ENCODE measurements around the gene GCHFR. TPM values are rescaled to one million over a fixed set of nuclear protein-coding genes. Genes with fewer than 3 reads are reported as not detected.

GCHFR gene
- 21.1 TPM for polyA plus RNA-seq (2013, experiment 1 of 2)
- 24.7 TPM for polyA plus RNA-seq (2013, experiment 2 of 2)

GRCh38 chr15:40763801-40764628 is at the start of gene GCHFR:
Gene GCHFR (plus strand): TSS chr15:40764068. CDS start chr15:40764181, 113 bp downstream.
- Histone ChIP-seq H3K9ac (ENCODE audit: low read depth, low read length) (peak within 1 kb of the TSS; percentile 67), H3K9me3 (ENCODE audit: insufficient read depth, low read depth, low read length) (no peaks in the 10 kb centered on the region), H3K36me3 (ENCODE audit: insufficient read depth, low read length) (0 out of 2 replicates have a peak, but pooled peaks cover 5% of the 10 kb centered on the region), H3K4me1 (ENCODE audit: insufficient read depth, low read length) (peaks cover 32% of the 10 kb centered on the region), H3K27ac (ENCODE audit: low read depth, low read length) (peak within 1 kb of the TSS; percentile 12; the same call in 1 of the 2 replicates), H3K27me3 (ENCODE audit: insufficient read depth, low read length) (peaks cover 19% of the 10 kb centered on the region; the same call in 1 of the 2 replicates), H3K4me3 (ENCODE audit: low read length) (peak within 1 kb of the TSS; percentile 75)
- WGBS = under 1% methylated on average over 75 of the region's 75 CpGs

GRCh38 chr15:40714144-40714543 is 49.7 kb upstream of the GCHFR start:
- Histone ChIP-seq H3K9me3 (ENCODE audit: insufficient read depth, low read depth, low read length) (no peaks in the 10 kb centered on the region), H3K4me3 (ENCODE audit: low read length) (no peak overlapping the region), H3K27me3 (ENCODE audit: insufficient read depth, low read length) (no peaks in the 10 kb centered on the region), H3K36me3 (ENCODE audit: insufficient read depth, low read length) (peaks cover 72% of the 10 kb centered on the region), H3K4me1 (ENCODE audit: insufficient read depth, low read length) (no peaks in the 10 kb centered on the region), H3K9ac (ENCODE audit: low read depth, low read length) (no peak overlapping the region), H3K27ac (ENCODE audit: low read depth, low read length) (no peak overlapping the region)
- WGBS = 94% methylated on average over 2 of the region's 2 CpGs

- WGBS = 93% methylated on average over 5 of the region's 6 CpGs
- Histone ChIP-seq H3K9me3 (ENCODE audit: insufficient read depth, low read depth, low read length) (no peaks in the 10 kb centered on the region), H3K27ac (ENCODE audit: low read depth, low read length) (no peak overlapping the region), H3K36me3 (ENCODE audit: insufficient read depth, low read length) (peaks cover 76% of the 10 kb centered on the region), H3K9ac (ENCODE audit: low read depth, low read length) (no peak overlapping the region), H3K27me3 (ENCODE audit: insufficient read depth, low read length) (no peaks in the 10 kb centered on the region), H3K4me1 (ENCODE audit: insufficient read depth, low read length) (no peaks in the 10 kb centered on the region), H3K4me3 (ENCODE audit: low read length) (no peak overlapping the region)
Measured at GRCh38 chr15:40716165-40716564, 47.7 kb upstream of the GCHFR start.

- Histone ChIP-seq H3K4me1 (ENCODE audit: insufficient read depth, low read length) (no peaks in the 10 kb centered on the region), H3K27me3 (ENCODE audit: insufficient read depth, low read length) (no peaks in the 10 kb centered on the region), H3K4me3 (ENCODE audit: low read length) (no peak overlapping the region), H3K9ac (ENCODE audit: low read depth, low read length) (no peak overlapping the region), H3K9me3 (ENCODE audit: insufficient read depth, low read depth, low read length) (no peaks in the 10 kb centered on the region), H3K36me3 (ENCODE audit: insufficient read depth, low read length) (peaks cover 57% of the 10 kb centered on the region), H3K27ac (ENCODE audit: low read depth, low read length) (no peak overlapping the region)
- WGBS = 100% methylated on average over 1 of the region's 1 CpG
Measured at GRCh38 chr15:40721701-40722100, 42.2 kb upstream of the GCHFR start.

- no peaks in the 10 kb centered on the region for H3K27me3 ChIP-seq (ENCODE audit: insufficient read depth, low read length)
- H3K4me1 ChIP-seq (ENCODE audit: insufficient read depth, low read length) = no peaks in the 10 kb centered on the region
- H3K27ac ChIP-seq (ENCODE audit: low read depth, low read length) = no peak overlapping the region
- H3K9ac ChIP-seq (ENCODE audit: low read depth, low read length) = no peak overlapping the region
- H3K4me3 ChIP-seq (ENCODE audit: low read length) = no peak overlapping the region
- 98% methylated on average over 4 of the region's 4 CpGs for WGBS
- no peaks in the 10 kb centered on the region for H3K9me3 ChIP-seq (ENCODE audit: insufficient read depth, low read depth, low read length)
- H3K36me3 ChIP-seq (ENCODE audit: insufficient read depth, low read length) = peaks cover 57% of the 10 kb centered on the region
Measured at GRCh38 chr15:40722354-40722753, 41.5 kb upstream of the GCHFR start.

- no peak overlapping the region for H3K9ac ChIP-seq (ENCODE audit: low read depth, low read length)
- H3K4me1 ChIP-seq (ENCODE audit: insufficient read depth, low read length) = no peaks in the 10 kb centered on the region
- WGBS = 100% methylated on average over 1 of the region's 2 CpGs
- no peak overlapping the region for H3K4me3 ChIP-seq (ENCODE audit: low read length)
- H3K27me3 ChIP-seq (ENCODE audit: insufficient read depth, low read length) = no peaks in the 10 kb centered on the region
- H3K9me3 ChIP-seq (ENCODE audit: insufficient read depth, low read depth, low read length) = no peaks in the 10 kb centered on the region
- H3K36me3 ChIP-seq (ENCODE audit: insufficient read depth, low read length) = peaks cover 52% of the 10 kb centered on the region
- no peak overlapping the region for H3K27ac ChIP-seq (ENCODE audit: low read depth, low read length)
Measured at GRCh38 chr15:40722934-40723333, 40.9 kb upstream of the GCHFR start.

- H3K27ac ChIP-seq (ENCODE audit: low read depth, low read length) = no peak overlapping the region
- H3K4me1 ChIP-seq (ENCODE audit: insufficient read depth, low read length) = no peaks in the 10 kb centered on the region
- no peaks in the 10 kb centered on the region for H3K9me3 ChIP-seq (ENCODE audit: insufficient read depth, low read depth, low read length)
- no peak overlapping the region for H3K9ac ChIP-seq (ENCODE audit: low read depth, low read length)
- WGBS = 100% methylated on average over 2 of the region's 2 CpGs
- no peaks in the 10 kb centered on the region for H3K27me3 ChIP-seq (ENCODE audit: insufficient read depth, low read length)
- H3K36me3 ChIP-seq (ENCODE audit: insufficient read depth, low read length) = peaks cover 55% of the 10 kb centered on the region
- no peak overlapping the region for H3K4me3 ChIP-seq (ENCODE audit: low read length)
Measured at GRCh38 chr15:40723919-40724318, 39.9 kb upstream of the GCHFR start.

- Histone ChIP-seq H3K27ac (ENCODE audit: low read depth, low read length) (peak overlapping the region; percentile 60; the same call in 1 of the 2 replicates), H3K9ac (ENCODE audit: low read depth, low read length) (no peak overlapping the region), H3K4me1 (ENCODE audit: insufficient read depth, low read length) (no peaks in the 10 kb centered on the region), H3K4me3 (ENCODE audit: low read length) (no peak overlapping the region), H3K36me3 (ENCODE audit: insufficient read depth, low read length) (peaks cover 74% of the 10 kb centered on the region), H3K9me3 (ENCODE audit: insufficient read depth, low read depth, low read length) (no peaks in the 10 kb centered on the region), H3K27me3 (ENCODE audit: insufficient read depth, low read length) (no peaks in the 10 kb centered on the region)
- 87% methylated on average over 3 of the region's 3 CpGs for WGBS
Measured at GRCh38 chr15:40731034-40731433, 32.8 kb upstream of the GCHFR start.

- H3K36me3 ChIP-seq (ENCODE audit: insufficient read depth, low read length) = peaks cover 75% of the 10 kb centered on the region
- 96% methylated on average over 4 of the region's 4 CpGs for WGBS
- no peak overlapping the region for H3K27ac ChIP-seq (ENCODE audit: low read depth, low read length)
- no peaks in the 10 kb centered on the region for H3K27me3 ChIP-seq (ENCODE audit: insufficient read depth, low read length)
- peaks cover 22% of the 10 kb centered on the region for H3K4me1 ChIP-seq (ENCODE audit: insufficient read depth, low read length)
- H3K4me3 ChIP-seq (ENCODE audit: low read length) = no peak overlapping the region
- no peak overlapping the region for H3K9ac ChIP-seq (ENCODE audit: low read depth, low read length)
- H3K9me3 ChIP-seq (ENCODE audit: insufficient read depth, low read depth, low read length) = no peaks in the 10 kb centered on the region
Measured at GRCh38 chr15:40736575-40736974, 27.3 kb upstream of the GCHFR start.

- Histone ChIP-seq H3K9me3 (ENCODE audit: insufficient read depth, low read depth, low read length) (no peaks in the 10 kb centered on the region), H3K36me3 (ENCODE audit: insufficient read depth, low read length) (peaks cover 71% of the 10 kb centered on the region), H3K9ac (ENCODE audit: low read depth, low read length) (no peak overlapping the region), H3K27me3 (ENCODE audit: insufficient read depth, low read length) (no peaks in the 10 kb centered on the region), H3K4me1 (ENCODE audit: insufficient read depth, low read length) (peaks cover 22% of the 10 kb centered on the region), H3K4me3 (ENCODE audit: low read length) (no peak overlapping the region), H3K27ac (ENCODE audit: low read depth, low read length) (no peak overlapping the region)
- whole genome bisulfite sequencing = 93% methylated on average over 3 of the region's 3 CpGs
Measured at GRCh38 chr15:40737048-40737447, 26.8 kb upstream of the GCHFR start.

- H3K4me1 ChIP-seq (ENCODE audit: insufficient read depth, low read length) = peaks cover 22% of the 10 kb centered on the region
- H3K4me3 ChIP-seq (ENCODE audit: low read length) = no peak overlapping the region
- H3K27ac ChIP-seq (ENCODE audit: low read depth, low read length) = peak overlapping the region; percentile 69; the same call in 1 of the 2 replicates
- H3K36me3 ChIP-seq (ENCODE audit: insufficient read depth, low read length) = peaks cover 73% of the 10 kb centered on the region
- H3K27me3 ChIP-seq (ENCODE audit: insufficient read depth, low read length) = no peaks in the 10 kb centered on the region
- H3K9ac ChIP-seq (ENCODE audit: low read depth, low read length) = 0 out of 2 replicates have a peak overlapping the region, but pooled peaks have one; percentile 15
- WGBS = 23% methylated on average over 2 of the region's 2 CpGs
- no peaks in the 10 kb centered on the region for H3K9me3 ChIP-seq (ENCODE audit: insufficient read depth, low read depth, low read length)
Measured at GRCh38 chr15:40739047-40739446, 24.8 kb upstream of the GCHFR start.
